ENCODE measurements around the gene BTN1A1.

DNA sequence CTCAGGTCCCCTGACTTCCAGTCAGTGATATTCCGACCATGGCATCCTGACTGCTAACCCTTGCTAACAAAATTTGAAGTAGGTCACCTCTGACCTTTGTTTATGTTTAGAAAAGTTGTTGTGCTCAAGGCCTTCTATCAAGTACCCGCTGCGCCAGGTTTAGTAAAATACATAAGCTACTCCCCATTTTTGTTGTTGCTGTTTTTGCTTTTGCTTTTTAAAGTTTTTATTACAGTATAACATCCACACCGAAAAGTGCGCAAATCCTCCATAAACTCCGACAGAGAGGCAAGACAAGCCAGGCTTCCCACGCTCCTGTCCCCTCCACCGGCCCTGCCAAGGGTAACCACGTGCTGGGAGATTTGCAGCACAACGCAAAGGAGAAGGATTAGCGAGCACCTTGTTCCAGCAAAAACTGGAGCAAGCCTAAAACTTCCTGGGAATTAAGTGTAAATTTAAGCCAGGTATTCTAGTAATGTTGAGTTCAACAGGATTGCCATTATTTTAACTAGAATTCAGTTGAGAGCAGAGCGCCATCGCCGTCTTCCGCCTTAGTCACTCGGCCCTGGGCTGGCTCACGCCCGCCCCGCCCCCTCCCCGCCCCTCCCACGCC, 20.2 kb downstream of the BTN1A1 start:
- TF ChIP-seq, protein P1, sequence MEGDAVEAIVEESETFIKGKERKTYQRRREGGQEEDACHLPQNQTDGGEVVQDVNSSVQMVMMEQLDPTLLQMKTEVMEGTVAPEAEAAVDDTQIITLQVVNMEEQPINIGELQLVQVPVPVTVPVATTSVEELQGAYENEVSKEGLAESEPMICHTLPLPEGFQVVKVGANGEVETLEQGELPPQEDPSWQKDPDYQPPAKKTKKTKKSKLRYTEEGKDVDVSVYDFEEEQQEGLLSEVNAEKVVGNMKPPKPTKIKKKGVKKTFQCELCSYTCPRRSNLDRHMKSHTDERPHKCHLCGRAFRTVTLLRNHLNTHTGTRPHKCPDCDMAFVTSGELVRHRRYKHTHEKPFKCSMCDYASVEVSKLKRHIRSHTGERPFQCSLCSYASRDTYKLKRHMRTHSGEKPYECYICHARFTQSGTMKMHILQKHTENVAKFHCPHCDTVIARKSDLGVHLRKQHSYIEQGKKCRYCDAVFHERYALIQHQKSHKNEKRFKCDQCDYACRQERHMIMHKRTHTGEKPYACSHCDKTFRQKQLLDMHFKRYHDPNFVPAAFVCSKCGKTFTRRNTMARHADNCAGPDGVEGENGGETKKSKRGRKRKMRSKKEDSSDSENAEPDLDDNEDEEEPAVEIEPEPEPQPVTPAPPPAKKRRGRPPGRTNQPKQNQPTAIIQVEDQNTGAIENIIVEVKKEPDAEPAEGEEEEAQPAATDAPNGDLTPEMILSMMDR (IDR thresholded peaks at IDR 0.05) = no peak
- TF ChIP-seq POLR2A (IDR thresholded peaks at IDR 0.05) (peak in 1 of 4 donors; percentile 19), EP300 (IDR thresholded peaks at IDR 0.05) (no peak)

Measured in upper lobe of left lung (tissue), 4 donors.